Endothelial cell of umbilical vein (primary cell): ENCODE measurements around the gene NKIRAS1. TPM values are rescaled to one million over a fixed set of nuclear protein-coding genes. Genes with fewer than 3 reads are reported as not detected.

Experiments used
- BruUV-seq: library from RNA; stranded (reverse); fragments of 400-500 nt; replicated peaks from 2 replicates; lab custom pipeline; 2021; lab: Mats Ljungman, UMichigan
- CTCF ChIA-PET: fragments of 300-600, 350-600 bp; sonication (Branson Sonifier 250); formaldehyde crosslinking; loops from one replicate; lab custom pipeline; 2021; ENCODE audit warnings: antibody characterized with exemption, inconsistent platforms; lab: Charles Lee
- POLR2A ChIA-PET: fragments of 300-600, 350-600 bp; sonication (Branson Sonifier 250); formaldehyde crosslinking; loops from one replicate; lab custom pipeline; 2021; ENCODE audit warnings: antibody characterized with exemption, inconsistent platforms; lab: Charles Lee
- DNase-seq: peaks from one replicate; pipeline ENCODE4 v3.0.0-alpha.2; 2011; ENCODE audit warnings: low read depth, low spot score
- FAIRE-seq: peaks from 2 replicates; lab custom pipeline; 2011; peaks lifted over from hg19 to GRCh38; lab: Jason Lieb, UNC
- H2AFZ ChIP-seq: 2 replicates; pipeline ENCODE4 v1.6.0; 2012; ENCODE audit warnings: low read depth, low read length, control low read depth, inconsistent platforms
- H3K27ac ChIP-seq: 2 replicates; pipeline ENCODE4 v1.5.1; 2011; ENCODE audit warnings: low read depth, mild to moderate bottlenecking, control low read depth, low read length, moderate library complexity; ENCODE audit not compliant: insufficient read depth
- H3K27me3 ChIP-seq, 2 experiments: 2 replicates each; pipeline versions ENCODE4 v1.6.0 to v1.6.1; 2011; ENCODE audit warnings: low read length in 2 of 2, mixed read lengths in 1 of 2; ENCODE audit not compliant: control insufficient read depth in 2 of 2, insufficient read depth in 2 of 2
- H3K36me3 ChIP-seq, 2 experiments: 2 replicates in 1 of 2; 3 replicates in 1 of 2; pipeline ENCODE4 v1.5.1; 2011; ENCODE audit warnings: low read length in 2 of 2, mild to moderate bottlenecking in 1 of 2, moderate library complexity in 1 of 2; ENCODE audit not compliant: control insufficient read depth in 2 of 2, insufficient read depth in 2 of 2; ENCODE audit errors: extremely low read depth in 1 of 2
- H3K4me1 ChIP-seq: 3 replicates; pipeline ENCODE4 v1.5.1; 2011; ENCODE audit warnings: mild to moderate bottlenecking, low read length; ENCODE audit not compliant: control insufficient read depth, insufficient read depth; ENCODE audit errors: extremely low read depth
- H3K4me2 ChIP-seq: 2 replicates; pipeline ENCODE4 v1.6.1; 2011; ENCODE audit warnings: low read length, control low read depth, mixed read lengths; ENCODE audit not compliant: insufficient read depth
- H3K4me3 ChIP-seq, 3 experiments: fragments of 200-600 bp in 1 of 3; sonication (generic), shearing (Covaris generic) in 1 of 3; replicated peaks in 1 of 3; 2 replicates each; pipeline ENCODE4 v1.5.1; 2011 to 2016; ENCODE audit warnings: control low read depth in 3 of 3, low read length in 3 of 3, mild to moderate bottlenecking in 2 of 3, inconsistent platforms in 1 of 3, low read depth in 1 of 3, moderate library complexity in 1 of 3; ENCODE audit not compliant: insufficient read depth in 1 of 3
- H3K79me2 ChIP-seq: 2 replicates; pipeline ENCODE4 v1.6.0; 2012; ENCODE audit warnings: low read length, inconsistent platforms; ENCODE audit not compliant: control insufficient read depth, insufficient read depth
- H3K9ac ChIP-seq: replicated peaks from 2 replicates; pipeline ENCODE3; 2011; ENCODE audit warnings: low read length, control low read depth; ENCODE audit not compliant: insufficient read depth; ENCODE audit errors: extremely low read depth
- H3K9me1 ChIP-seq: replicated peaks from 3 replicates; pipeline ENCODE4 v1.6.0; 2011; ENCODE audit warnings: mild to moderate bottlenecking, low read length; ENCODE audit not compliant: control insufficient read depth, insufficient read depth; ENCODE audit errors: extremely low read depth
- H3K9me3 ChIP-seq: replicated peaks from 2 replicates; pipeline ENCODE4 v1.5.1; 2012; ENCODE audit warnings: low read length, inconsistent platforms; ENCODE audit not compliant: control insufficient read depth, insufficient read depth
- H4K20me1 ChIP-seq: replicated peaks from 2 replicates; pipeline ENCODE3; 2011; ENCODE audit warnings: mild to moderate bottlenecking, low read length; ENCODE audit not compliant: control insufficient read depth, insufficient read depth; ENCODE audit errors: extremely low read depth
- CTCF ChIP-seq, 2 donors: IDR thresholded peaks; 1 replicate in 1 of 2; 2 replicates in 1 of 2; pipeline ENCODE4 v1.5.1; 2011; ENCODE audit warnings: low read length in 2 of 2, mild to moderate bottlenecking in 2 of 2, moderate library complexity in 2 of 2, control low read depth in 1 of 2, inconsistent platforms in 1 of 2, low read depth in 1 of 2; ENCODE audit not compliant: insufficient read depth in 1 of 2; ENCODE audit errors: extremely low read depth in 1 of 2
- EZH2 ChIP-seq: IDR thresholded peaks from 2 replicates; pipeline ENCODE4 v1.6.1; 2012; ENCODE audit warnings: borderline replicate concordance, low read depth, mild to moderate bottlenecking, moderate library complexity, low read length, inconsistent platforms; ENCODE audit not compliant: severe bottlenecking
- POLR2A ChIP-seq: IDR thresholded peaks from 2 replicates; pipeline ENCODE4 v1.6.1; 2012; ENCODE audit warnings: low read depth, mild to moderate bottlenecking, control low read depth, low read length
- POLR2AphosphoS5 ChIP-seq: IDR thresholded peaks from 2 replicates; pipeline ENCODE4 v1.6.1; 2012; ENCODE audit warnings: low read depth, mild to moderate bottlenecking, control low read depth, low read length, moderate library complexity; ENCODE audit not compliant: insufficient read depth
- dilution Hi-C: fragments of 300-500 bp; cut with MboI; formaldehyde crosslinking; loops from one replicate; pipeline ENCODE4 v1.15.0; 2019; ENCODE audit warnings: low sequenced_read_pairs; ENCODE audit not compliant: extremely low pct_ligation_motif_present
- intact Hi-C: fragments of 100-400 bp; cut with micrococcal nuclease; formaldehyde crosslinking; loops from one replicate; pipeline ENCODE4 v1.10.0; 2022
- polyA plus RNA-seq, 4 experiments: library from polyadenylated mRNA; depleted of rRNA in 3 of 4; stranded (reverse) in 3 of 4; unstranded in 1 of 4; fragments of >200 nt; gene quantifications; 2 replicates each; pipeline versions ENCODE4 v1.2.1 to v1.2.3, GENCODE V29; 2011 to 2012; ENCODE audit warnings: missing spikeins in 1 of 4
- total RNA-seq: library from RNA; stranded (reverse); gene quantifications from 2 replicates; pipeline ENCODE4 v1.2.3, GENCODE V29; 2021
- TF ChIP-seq, protein P1 (sequence below): IDR thresholded peaks from 2 replicates; pipeline ENCODE4 v1.6.1; 2011; ENCODE audit not compliant: insufficient read depth, insufficient read length

The NKIRAS1 gene
- total and polyA plus RNA-seq, 2 donors (not counting 3 experiments of a cell fraction or from before 2014, with no cell fraction given) = 2.2 to 2.9 TPM

GRCh38 chr3:23961913-23962312 is 45.1 kb upstream of the NKIRAS1 start:
- H3K4me3 ChIP-seq = no peak overlapping the region
- no peaks in the 10 kb centered on the region for H3K27me3 ChIP-seq
- intact Hi-C loops = no loop called here
- FAIRE-seq (no peak), DNase-seq (no peak)
- no peak overlapping the region for H3K4me2 ChIP-seq
- no peak overlapping the region for H2AFZ ChIP-seq
- no peaks in the 10 kb centered on the region for H3K79me2 ChIP-seq
- H4K20me1 ChIP-seq = no peaks in the 10 kb centered on the region
- no peak overlapping the region for H3K27ac ChIP-seq
- dilution Hi-C loops = no loop called here
- TF ChIP-seq, protein P1, sequence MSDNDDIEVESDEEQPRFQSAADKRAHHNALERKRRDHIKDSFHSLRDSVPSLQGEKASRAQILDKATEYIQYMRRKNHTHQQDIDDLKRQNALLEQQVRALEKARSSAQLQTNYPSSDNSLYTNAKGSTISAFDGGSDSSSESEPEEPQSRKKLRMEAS = no peak
- no peak for TF ChIP-seq EZH2
- no peak for TF ChIP-seq CTCF (IDR thresholded peaks at IDR 0.05; ENCODE audit: extremely low read depth in 1 of 2, insufficient read depth in 1 of 2, low read depth in 1 of 2, low read length in 2 of 2)
- TF ChIP-seq POLR2AphosphoS5 = no peak
- TF ChIP-seq POLR2A = no peak
- ChIA-PET CTCF (interaction anchor here (0.6 kb wide), 1 partner anchor 9 kb away, joined by 3 read pairs; no protein-coding TSS in a partner anchor), POLR2A (interaction anchor here (1.6 kb wide), 1 partner anchor 45 kb away, joined by 5 read pairs; the partner anchor contains the start of genes NKIRAS1 and RPL15)
- H3K36me3 ChIP-seq = peaks cover 2 to 3% of the 10 kb centered on the region in 2 experiments
- BruUV-seq = no TSS peak
- H3K9me1 ChIP-seq = no peaks in the 10 kb centered on the region
- H3K9ac ChIP-seq = no peak overlapping the region
- peaks cover 21% of the 10 kb centered on the region for H3K4me1 ChIP-seq
- no peaks in the 10 kb centered on the region for H3K9me3 ChIP-seq
